Activated CD4-positive, alpha-beta T cell treated with anti-CD3 and anti-CD28 coated beads for 24 hours (primary cell): ENCODE measurements around the gene PLD4.
"Not testable (repeated sequence)": the region's sequence is repeated elsewhere in the genome, so short reads cannot be mapped to it uniquely, and the experiment has no call there.

Experiments used
- DNase-seq, 2 donors: peaks; one replicate each; pipeline ENCODE4 v3.0.0-alpha.2; 2020; ENCODE audit warnings: low read depth in 2 of 2

The PLD4 gene

DNA sequence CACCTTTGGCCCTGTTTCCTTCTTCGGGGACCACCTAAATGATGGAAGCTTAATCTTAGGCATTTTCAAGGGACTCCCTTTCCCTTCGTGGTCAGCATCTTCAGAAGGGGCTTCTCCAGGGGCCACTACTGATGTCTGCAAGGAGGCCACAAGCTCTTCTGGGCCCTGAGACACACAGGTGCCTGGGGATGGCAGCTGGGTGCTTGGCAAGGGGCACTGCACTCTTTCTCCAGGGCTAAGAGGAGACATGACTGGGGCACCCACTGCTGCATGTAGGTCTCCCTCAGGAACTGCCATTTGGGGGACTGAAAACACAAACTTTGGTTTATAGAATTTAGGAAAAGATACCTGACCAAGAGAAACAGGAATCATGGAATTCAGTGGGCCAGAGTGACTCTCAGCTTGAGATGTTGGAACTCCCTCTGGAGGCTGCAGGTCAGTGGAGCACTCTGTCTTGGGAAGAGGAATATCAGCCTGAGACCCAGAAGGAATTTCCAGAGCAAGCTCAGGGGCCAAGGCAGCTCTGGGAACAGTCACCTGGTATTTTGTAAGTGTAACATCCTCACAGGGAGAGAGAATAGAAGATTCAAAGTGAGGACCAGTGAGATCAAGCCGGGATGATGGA, 16.0 kb downstream of the PLD4 start:
- no peak for DNase-seq

DNA sequence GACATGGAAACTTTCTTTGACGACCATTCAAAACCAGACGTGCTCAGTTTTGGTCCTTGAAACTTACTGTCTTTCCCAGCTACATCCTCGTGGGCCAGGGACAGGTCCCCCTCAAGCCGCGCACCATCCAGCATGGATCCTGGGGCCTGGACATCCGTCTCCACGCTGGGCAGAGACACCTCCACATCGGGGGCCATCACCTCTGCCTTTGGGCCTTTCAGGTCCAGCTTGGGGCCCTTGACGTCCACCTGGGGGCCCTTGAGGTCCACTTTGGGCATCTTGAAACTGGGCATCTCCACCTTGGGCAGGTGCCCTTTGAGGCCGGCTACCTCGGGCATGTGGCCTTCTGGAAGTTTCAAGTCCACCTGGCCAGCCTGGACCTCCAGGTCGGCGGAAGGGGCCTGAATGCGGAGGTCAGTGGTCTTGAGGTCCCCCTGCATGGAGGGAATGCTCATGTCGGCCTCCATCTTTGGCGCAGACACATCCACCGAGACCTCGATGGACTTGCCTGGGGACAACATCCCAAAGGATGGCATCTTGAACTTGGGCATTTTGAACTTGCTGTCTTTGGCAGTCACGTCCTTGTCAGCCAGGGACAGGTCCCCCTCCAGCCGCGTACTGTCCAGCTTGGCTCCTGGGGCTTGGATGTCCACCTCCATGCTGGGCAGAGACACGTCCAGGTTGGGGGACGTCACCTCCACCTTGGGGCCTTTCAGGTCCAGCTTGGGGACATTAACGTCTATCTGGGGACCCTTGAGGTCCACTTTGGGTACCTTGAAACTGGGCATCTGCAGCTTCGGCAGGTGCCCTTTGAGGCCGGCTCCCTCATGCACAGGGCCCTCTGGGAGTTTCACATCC, 17.1 kb downstream of the PLD4 start:
- no peak for DNase-seq

DNA sequence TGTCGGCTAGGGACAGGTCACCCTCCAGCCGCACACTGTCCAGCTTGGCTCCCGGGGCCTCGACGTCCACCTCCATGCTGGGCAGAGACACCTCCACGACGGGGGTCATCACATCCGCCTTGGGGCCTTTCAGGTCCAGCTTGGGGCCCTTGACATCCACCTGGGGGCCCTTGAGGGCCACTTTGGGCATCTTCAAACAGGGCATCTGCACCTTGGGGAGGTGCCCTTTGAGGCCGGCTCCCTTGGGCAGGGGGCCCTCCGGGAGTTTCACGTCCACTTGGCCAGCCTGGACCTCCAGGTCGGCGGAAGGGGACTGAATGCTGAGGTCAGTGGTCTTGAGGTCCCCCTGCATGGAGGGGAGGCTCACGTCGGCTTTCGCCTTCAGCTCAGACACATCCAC, 17.9 kb downstream of the PLD4 start:
- no peak for DNase-seq

DNA sequence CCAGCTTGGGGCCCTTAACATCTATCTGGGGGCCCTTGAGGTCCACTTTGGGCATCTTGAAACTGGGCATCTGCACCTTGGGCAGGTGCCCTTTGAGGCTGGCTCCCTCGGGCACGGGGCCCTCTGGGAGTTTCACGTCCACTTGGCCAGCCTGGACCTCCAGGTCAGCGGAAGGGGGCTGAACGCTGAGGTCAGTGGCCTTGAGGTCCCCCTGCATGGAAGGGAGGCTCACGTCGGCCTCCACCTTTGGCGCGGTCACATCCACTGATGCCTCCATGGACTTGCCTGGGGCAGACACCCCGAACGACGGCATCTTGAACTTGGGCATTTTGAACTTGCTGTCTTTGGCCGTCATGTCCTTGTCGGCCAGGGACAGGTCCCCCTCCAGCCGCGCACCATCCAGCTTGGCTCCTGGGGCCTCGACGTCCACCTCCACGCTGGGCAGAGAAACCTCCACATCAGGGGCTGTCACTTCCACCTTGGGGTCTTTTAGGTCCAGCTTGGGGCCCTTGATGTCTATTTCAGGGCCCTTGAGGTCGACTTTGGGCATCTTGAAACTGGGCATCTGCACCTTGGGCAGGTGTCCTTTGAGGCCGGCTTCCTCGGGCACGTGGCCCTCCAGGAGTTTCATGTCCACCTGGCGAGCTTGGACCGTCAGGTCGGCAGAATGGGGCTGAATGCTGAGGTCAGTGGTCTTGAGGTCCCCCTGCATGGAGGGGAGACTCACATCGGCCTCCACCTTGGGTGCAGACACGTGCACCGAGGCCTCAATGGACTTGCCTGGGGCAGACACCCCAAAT, 18.7 kb downstream of the PLD4 start:
- not testable (repeated sequence) for DNase-seq

GRCh38 chr14:104944016-104944308, 19.3 kb downstream of the PLD4 start:
- DNase-seq: not testable (repeated sequence)

DNA sequence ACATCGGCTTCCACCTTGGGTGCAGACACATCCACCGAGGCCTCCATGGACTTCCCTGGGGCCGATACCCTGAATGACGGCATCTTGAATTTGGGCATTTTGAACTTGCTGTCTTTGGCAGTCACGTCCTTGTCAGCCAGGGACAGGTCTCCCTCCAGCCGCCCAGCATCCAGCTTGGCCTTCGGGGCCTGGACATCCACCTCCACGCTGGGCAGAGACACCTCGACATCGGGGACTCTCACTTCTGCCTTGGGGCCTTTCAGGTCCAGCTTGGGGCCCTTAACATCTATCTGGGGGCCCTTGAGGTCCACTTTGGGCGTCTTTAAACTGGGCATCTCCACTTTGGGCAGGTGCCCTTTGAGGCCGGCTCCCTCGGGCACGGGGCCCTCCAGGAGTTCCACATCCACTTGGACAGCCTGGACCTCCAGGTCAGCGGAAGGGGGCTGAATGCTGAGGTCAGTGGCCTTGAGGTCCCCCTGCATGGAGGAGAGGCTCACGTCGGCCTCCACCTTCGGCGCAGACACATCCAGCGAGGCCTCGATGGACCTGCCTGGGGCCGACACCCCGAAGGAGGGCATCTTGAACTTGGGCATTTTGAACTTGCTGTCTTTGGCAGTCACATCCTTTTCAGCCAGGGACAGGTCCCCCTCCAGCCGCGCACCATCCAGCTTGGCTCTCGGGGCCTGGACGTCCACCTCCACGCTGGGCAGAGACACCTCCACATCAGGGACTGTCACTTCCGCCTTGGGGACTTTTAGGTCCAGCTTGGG, 19.9 kb downstream of the PLD4 start:
- not testable (repeated sequence) for DNase-seq

- DNase-seq: not testable (repeated sequence)
These were observed 20.6 kb downstream of the PLD4 start for GRCh38 chr14:104945266-104945665.

- not testable (repeated sequence) for DNase-seq
These were observed 21.6 kb downstream of the PLD4 start for GRCh38 chr14:104945986-104946965.

GRCh38 chr14:104947201-104947600, 22.5 kb downstream of the PLD4 start:
- DNase-seq: not testable (repeated sequence)

GRCh38 chr14:104947881-104948735, 23.4 kb downstream of the PLD4 start:
- DNase-seq: not testable (repeated sequence)

DNA sequence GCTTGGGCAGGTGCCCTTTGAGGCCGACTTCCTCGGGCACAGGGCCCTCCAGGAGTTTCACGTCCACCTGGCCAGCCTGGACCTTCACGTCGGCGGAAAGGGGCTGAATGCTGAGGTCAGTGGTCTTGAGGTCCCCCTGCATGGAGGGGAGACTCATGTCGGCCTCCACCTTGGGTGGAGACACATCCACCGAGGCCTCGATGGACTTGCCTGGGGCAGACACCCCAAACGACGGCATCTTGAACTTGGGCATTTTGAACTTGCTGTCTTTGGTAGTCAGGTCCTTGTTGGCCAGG, 24.0 kb downstream of the PLD4 start:
- no peak for DNase-seq

DNA sequence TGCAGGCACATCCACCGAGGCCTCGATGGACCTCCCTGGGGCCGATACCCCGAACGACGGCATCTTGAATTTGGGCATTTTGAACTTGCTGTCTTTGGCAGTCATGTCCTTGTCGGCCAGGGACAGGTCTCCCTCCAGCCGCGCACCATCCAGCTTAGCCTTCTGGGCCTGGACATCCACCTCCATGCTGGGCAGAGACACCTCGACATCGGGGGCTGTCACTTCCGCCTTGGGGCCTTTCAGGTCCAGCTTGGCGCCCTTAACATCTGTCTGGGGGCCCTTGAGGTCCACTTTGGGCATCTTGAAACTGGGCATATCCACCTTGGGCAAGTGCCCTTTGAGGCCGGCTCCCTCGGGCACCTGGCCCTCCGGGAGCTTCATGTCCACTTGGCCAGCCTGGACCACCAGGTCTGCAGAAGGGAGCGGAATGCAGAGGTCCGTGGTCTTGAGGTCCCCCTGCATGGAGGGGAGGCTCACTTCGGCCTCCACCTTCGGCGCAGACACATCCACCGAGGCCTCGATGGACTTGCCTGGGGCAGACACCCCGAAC, 24.8 kb downstream of the PLD4 start:
- DNase-seq: not testable (repeated sequence)

DNA sequence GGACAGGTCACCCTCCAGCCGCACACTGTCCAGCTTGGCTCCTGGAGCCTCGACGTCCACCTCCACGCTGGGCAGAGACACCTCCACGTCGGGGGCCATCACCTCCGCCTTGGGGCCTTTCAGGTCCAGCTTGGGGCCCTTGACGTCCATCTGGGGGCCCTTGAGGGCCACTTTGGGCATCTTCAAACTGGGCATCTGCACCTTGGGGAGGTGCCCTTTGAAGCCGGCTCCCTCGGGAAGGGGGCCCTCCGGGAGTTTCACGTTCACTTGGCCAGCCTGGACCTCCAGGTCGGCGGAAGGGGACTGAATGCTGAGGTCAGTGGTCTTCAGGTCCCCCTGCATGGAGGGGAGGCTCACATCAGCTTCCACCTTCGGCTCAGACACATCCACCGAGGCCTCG, 25.3 kb downstream of the PLD4 start:
- DNase-seq: no peak

DNA sequence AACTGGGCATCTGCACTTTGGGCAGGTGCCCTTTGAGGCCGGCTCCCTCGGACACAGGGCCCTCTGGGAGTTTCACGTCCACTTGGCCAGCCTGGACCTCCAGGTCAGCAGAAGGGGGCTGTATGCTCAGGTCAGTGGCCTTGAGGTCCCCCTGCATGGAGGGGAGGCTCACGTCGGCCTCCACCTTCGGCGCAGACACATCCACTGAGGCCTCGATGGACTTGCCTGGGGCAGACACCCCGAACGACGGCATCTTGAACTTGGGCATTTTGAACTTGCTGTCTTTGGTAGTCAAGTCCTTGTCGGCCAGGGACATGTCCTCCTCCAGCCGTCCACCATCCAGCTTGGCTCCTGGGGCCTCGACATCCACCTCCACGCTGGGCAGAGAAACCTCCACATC, 26.0 kb downstream of the PLD4 start:
- DNase-seq: not testable (repeated sequence)

DNA sequence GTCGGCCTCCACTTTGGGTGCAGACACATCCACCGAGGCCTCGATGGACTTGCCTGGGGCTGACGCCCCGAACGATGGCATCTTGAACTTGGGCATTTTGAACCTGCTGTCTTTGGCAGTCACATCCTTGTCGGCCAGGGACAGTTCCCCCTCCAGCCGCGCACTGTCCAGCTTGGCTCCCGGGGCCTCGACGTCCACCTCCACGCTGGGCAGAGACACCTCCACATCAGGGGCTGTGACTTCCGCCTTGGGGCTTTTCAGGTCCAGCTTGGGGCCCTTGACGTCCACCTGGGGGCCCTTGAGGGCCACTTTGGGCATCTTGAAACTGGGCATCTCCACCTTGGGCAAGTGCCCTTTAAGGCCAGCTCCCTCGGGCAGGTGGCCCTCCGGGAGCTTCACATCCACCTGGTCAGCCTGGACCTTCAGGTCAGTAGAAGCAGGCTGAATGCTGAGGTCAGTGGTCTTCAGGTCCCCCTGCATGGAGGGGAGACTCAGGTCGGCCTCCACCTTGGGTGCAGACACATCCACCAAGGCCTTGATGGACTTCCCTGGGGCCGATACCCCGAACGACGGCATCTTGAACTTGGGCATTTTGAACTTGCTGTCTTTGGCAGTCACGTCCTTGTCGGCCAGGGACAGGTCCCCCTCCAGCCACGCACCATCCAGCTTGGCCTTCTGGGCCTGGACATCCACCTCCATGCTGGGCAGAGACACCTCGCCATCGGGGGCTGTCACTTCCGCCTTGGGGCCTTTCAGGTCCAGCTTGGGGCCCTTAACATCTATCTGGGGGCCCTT, 27.4 kb downstream of the PLD4 start:
- not testable (repeated sequence) for DNase-seq

GRCh38 chr14:104953097-104953496, 28.4 kb downstream of the PLD4 start:
- no peak for DNase-seq

DNA sequence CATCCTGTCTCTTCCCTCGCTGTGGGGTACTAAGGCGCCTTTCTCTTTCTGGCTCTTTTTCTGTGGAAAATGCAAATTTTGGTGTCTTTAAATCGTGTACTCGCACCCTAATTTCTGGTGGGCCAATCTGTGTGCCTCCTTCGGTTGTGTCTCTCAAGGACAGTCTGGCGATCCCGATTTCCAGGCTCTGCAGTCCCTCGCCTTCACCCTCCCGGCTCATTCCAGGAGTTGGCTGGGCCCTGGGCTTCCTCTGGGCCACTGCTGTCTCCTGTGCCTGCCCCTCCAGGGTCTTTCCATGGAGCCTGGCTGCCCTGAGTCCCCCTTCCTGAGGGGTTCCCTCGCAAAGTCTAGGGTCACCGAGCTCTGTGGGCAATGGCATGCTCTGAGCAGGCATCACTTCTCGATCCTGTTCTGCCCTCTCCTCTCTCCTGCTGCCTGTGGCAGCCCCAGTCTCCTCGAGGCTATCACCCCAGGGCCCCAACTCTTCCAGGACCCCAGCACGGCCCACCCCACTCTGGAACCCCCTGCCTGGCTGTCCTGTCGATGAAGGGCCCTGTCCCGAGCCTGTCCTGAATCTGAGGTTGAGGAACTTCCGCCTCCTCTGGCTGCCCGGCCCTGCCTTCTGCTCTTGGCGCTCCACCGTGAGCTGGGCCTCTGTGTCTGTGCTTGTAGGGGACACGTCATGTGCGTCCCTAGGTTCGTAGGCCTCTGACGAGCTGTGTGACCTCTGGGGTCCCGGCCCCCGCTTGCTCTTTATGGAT, 29.4 kb downstream of the PLD4 start:
- no peak for DNase-seq
